HCT116 (cell line): ENCODE measurements around the gene SH2D3C. TPM values are rescaled to one million over a fixed set of nuclear protein-coding genes. Genes with fewer than 3 reads are reported as not detected.
A peak's percentile ranks its signal among the peaks of the same experiment; 100 is the strongest.

Experiments used
- ATAC-seq: fragments of 200-7000 bp; cut with Tn5 transposase; 2 replicates; pipeline ENCODE4 v1.9.1; 2020; ENCODE audit warnings: mild to moderate bottlenecking, moderate library complexity
- BruUV-seq: library from RNA; stranded (reverse); fragments of 400-500 nt; replicated peaks from 2 replicates; lab custom pipeline; 2021; lab: Mats Ljungman, UMichigan
- CTCF ChIA-PET: fragments of 300-600 bp; sonication (Branson Sonifier 250); formaldehyde crosslinking; loops from one replicate; lab custom pipeline; 2021; ENCODE audit warnings: antibody characterized with exemption; lab: Charles Lee
- POLR2A ChIA-PET: fragments of 300-600, 350-600 bp; sonication (Branson Sonifier 250); formaldehyde crosslinking; loops from one replicate; lab custom pipeline; 2021; ENCODE audit warnings: antibody characterized with exemption; lab: Charles Lee
- RAD21 ChIA-PET, 2 experiments: fragments of 300-600 bp; sonication (Branson Sonifier 250); formaldehyde crosslinking; loops; one replicate each; lab custom pipeline; 2023; ENCODE audit warnings: low total read pairs in 2 of 2; ENCODE audit not compliant: uncharacterized antibody in 2 of 2, unreplicated experiment in 2 of 2, low non-redundant PET in 1 of 2; lab: Charles Lee
- DNase-seq: peaks from one replicate; pipeline ENCODE4 v3.0.0-alpha.2; 2010; ENCODE audit warnings: low read depth, low spot score
- H2AFZ ChIP-seq: fragments of 200-600 bp; shearing (Covaris generic), sonication (generic); 2 replicates; pipeline ENCODE4 v1.6.1; 2017; ENCODE audit warnings: low read depth, mixed run types, mixed read lengths, antibody characterized with exemption, low read length; ENCODE audit not compliant: poor library complexity, severe bottlenecking
- H3K27ac ChIP-seq: 2 replicates; pipeline ENCODE4 v1.5.1; 2012; ENCODE audit warnings: low read depth, low read length
- H3K27me3 ChIP-seq: fragments of 200-600 bp; sonication (generic); 2 replicates; pipeline ENCODE4 v1.6.1; 2016; ENCODE audit warnings: mixed run types, low read length, mixed read lengths; ENCODE audit not compliant: insufficient read depth
- H3K36me3 ChIP-seq, 2 experiments: fragments of 200-500 bp in 1 of 2; fragments of 200-600 bp in 1 of 2; sonication (Bioruptor generic) in 1 of 2; sonication (generic) in 1 of 2; 2 replicates each; pipeline versions ENCODE4 v1.5.1 to v1.6.1; 2014 to 2016; ENCODE audit warnings: low read length in 2 of 2, inconsistent platforms in 1 of 2, mixed read lengths in 1 of 2, mixed run types in 1 of 2; ENCODE audit not compliant: insufficient read depth in 2 of 2, control insufficient read depth in 1 of 2
- H3K4me1 ChIP-seq, 2 experiments: fragments of 200-600 bp in 1 of 2; sonication (generic) in 1 of 2; 2 replicates each; pipeline versions ENCODE4 v1.5.1 to v1.6.1; 2012 to 2017; ENCODE audit warnings: low read length in 2 of 2, inconsistent platforms in 1 of 2, mild to moderate bottlenecking in 1 of 2, mixed read lengths in 1 of 2, mixed run types in 1 of 2, moderate library complexity in 1 of 2; ENCODE audit not compliant: insufficient read depth in 2 of 2, control insufficient read depth in 1 of 2
- H3K4me2 ChIP-seq: fragments of 200-600 bp; sonication (generic); 2 replicates; pipeline ENCODE4 v1.6.1; 2017; ENCODE audit warnings: mixed run types, low read length, mixed read lengths
- H3K4me3 ChIP-seq, 2 experiments: fragments of 200-600 bp in 1 of 2; sonication (generic) in 1 of 2; replicated peaks in 1 of 2; 2 replicates each; pipeline ENCODE4 v1.5.1; 2011 to 2016; ENCODE audit warnings: low read length in 2 of 2, control low read depth in 1 of 2, low read depth in 1 of 2, mild to moderate bottlenecking in 1 of 2, mixed read lengths in 1 of 2, mixed run types in 1 of 2
- H3K79me2 ChIP-seq: fragments of 200-600 bp; sonication (generic); 2 replicates; pipeline ENCODE4 v1.6.1; 2017; ENCODE audit warnings: mild to moderate bottlenecking, mixed run types, low read length, moderate library complexity, mixed read lengths; ENCODE audit not compliant: insufficient read depth
- H3K9ac ChIP-seq: fragments of 200-600 bp; sonication (generic); 2 replicates; pipeline ENCODE4 v1.6.1; 2016; ENCODE audit warnings: low read length, mixed read lengths
- H3K9me2 ChIP-seq: fragments of 200-600 bp; sonication (generic), shearing (Covaris generic); 2 replicates; pipeline ENCODE4 v1.6.1; 2017; ENCODE audit warnings: mixed run types, mild to moderate bottlenecking, moderate library complexity; ENCODE audit not compliant: insufficient read depth
- H3K9me3 ChIP-seq, 2 experiments: fragments of 200-500 bp in 1 of 2; fragments of 200-600 bp in 1 of 2; sonication (Bioruptor generic) in 1 of 2; sonication (generic) in 1 of 2; 2 replicates each; pipeline ENCODE4 v1.6.1; 2014 to 2017; ENCODE audit warnings: low read length in 2 of 2, mixed read lengths in 2 of 2, inconsistent platforms in 1 of 2, low read depth in 1 of 2, mild to moderate bottlenecking in 1 of 2, mixed run types in 1 of 2, moderate library complexity in 1 of 2; ENCODE audit not compliant: control insufficient read depth in 1 of 2, insufficient read depth in 1 of 2
- H4K20me1 ChIP-seq: fragments of 200-600 bp; sonication (generic), shearing (Covaris generic); 2 replicates; pipeline ENCODE4 v1.6.1; 2017; ENCODE audit warnings: mixed run types, mild to moderate bottlenecking, moderate library complexity; ENCODE audit not compliant: insufficient read depth
- EGR1 ChIP-seq: IDR thresholded peaks from 2 replicates; pipeline ENCODE4 v1.6.1; 2012; ENCODE audit warnings: low read depth
- SRF ChIP-seq: IDR thresholded peaks from 2 replicates; pipeline ENCODE4 v1.6.1; 2012; ENCODE audit warnings: low read depth
- ZFX ChIP-seq: fragments of 450-650 bp; IDR thresholded peaks from 2 replicates; pipeline ENCODE4 v1.6.1; 2017
- intact Hi-C: fragments of 100-400 bp; cut with micrococcal nuclease; formaldehyde crosslinking; loops from 2 replicates; pipeline ENCODE4 v1.10.0; 2022
- total RNA-seq: library from RNA; stranded (reverse); gene quantifications from one replicate; pipeline ENCODE4 v1.2.1, GENCODE V29; 2021; ENCODE audit not compliant: unreplicated experiment
- TF ChIP-seq, protein P1 (sequence below): IDR thresholded peaks from 2 replicates; pipeline ENCODE4 v1.6.1; 2011; ENCODE audit warnings: mild to moderate bottlenecking, low read length, moderate library complexity; ENCODE audit not compliant: insufficient replicate concordance; ENCODE audit errors: extremely low read depth
- TF ChIP-seq, protein P2 (sequence below), 3 experiments: fragments of 200-600 bp in 1 of 3; sonication (generic) in 1 of 3; IDR thresholded peaks in 2 of 3; conservative IDR thresholded peaks in 1 of 3; 2 replicates each; pipeline ENCODE4 v1.5.1; 2012 to 2017; ENCODE audit warnings: low read depth in 2 of 3, low read length in 2 of 3, antibody characterized with exemption in 1 of 3, borderline replicate concordance in 1 of 3, control low read depth in 1 of 3, mild to moderate bottlenecking in 1 of 3, mixed read lengths in 1 of 3, mixed run types in 1 of 3, moderate library complexity in 1 of 3; ENCODE audit not compliant: insufficient read depth in 1 of 3

Gene SH2D3C
- total RNA-seq, 1 experiment from 2014 or later, result 1.3 TPM

DNA sequence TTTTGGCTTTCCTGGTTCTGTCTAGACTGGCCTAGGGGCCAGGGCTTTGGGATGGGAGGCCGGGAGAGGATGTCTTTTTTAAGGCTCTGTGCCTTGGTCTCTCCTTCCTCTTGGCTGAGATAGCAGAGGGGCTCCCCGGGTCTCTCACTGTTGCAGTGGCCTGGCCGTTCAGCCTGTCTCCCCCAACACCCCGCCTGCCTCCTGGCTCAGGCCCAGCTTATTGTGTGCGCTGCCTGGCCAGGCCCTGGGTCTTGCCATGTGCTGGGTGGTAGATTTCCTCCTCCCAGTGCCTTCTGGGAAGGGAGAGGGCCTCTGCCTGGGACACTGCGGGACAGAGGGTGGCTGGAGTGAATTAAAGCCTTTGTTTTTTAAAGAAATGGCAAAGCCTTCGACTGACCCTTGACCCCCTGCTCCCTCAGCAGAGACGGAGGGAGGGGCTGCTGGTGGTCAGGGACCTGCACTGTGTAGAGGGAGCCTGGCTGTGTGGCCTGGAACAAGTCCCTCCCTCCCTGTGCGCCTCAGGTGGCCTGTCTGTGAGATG lies 35.3 kb upstream of the SH2D3C start:
- no peaks in the 10 kb centered on the region for H3K9me2 ChIP-seq
- no peak overlapping the region for H3K4me3 ChIP-seq
- H3K4me2 ChIP-seq, result no peak overlapping the region
- CTCF ChIA-PET, result no interaction called here
- no peaks in the 10 kb centered on the region for H3K79me2 ChIP-seq
- no peaks in the 10 kb centered on the region for H3K9me3 ChIP-seq
- BruUV-seq, result TSS peak; percentile 8
- TF ChIP-seq, protein P1, sequence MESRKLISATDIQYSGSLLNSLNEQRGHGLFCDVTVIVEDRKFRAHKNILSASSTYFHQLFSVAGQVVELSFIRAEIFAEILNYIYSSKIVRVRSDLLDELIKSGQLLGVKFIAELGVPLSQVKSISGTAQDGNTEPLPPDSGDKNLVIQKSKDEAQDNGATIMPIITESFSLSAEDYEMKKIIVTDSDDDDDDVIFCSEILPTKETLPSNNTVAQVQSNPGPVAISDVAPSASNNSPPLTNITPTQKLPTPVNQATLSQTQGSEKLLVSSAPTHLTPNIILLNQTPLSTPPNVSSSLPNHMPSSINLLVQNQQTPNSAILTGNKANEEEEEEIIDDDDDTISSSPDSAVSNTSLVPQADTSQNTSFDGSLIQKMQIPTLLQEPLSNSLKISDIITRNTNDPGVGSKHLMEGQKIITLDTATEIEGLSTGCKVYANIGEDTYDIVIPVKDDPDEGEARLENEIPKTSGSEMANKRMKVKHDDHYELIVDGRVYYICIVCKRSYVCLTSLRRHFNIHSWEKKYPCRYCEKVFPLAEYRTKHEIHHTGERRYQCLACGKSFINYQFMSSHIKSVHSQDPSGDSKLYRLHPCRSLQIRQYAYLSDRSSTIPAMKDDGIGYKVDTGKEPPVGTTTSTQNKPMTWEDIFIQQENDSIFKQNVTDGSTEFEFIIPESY, result no peak
- no peak overlapping the region for H2AFZ ChIP-seq
- POLR2A ChIA-PET, result no interaction called here
- ATAC-seq (no peak), DNase-seq (no peak)
- no peaks in the 10 kb centered on the region for H4K20me1 ChIP-seq
- intact Hi-C loops, result no loop called here
- no peak overlapping the region for H3K9ac ChIP-seq
- H3K27ac ChIP-seq, result no peak overlapping the region
- H3K4me1 ChIP-seq, result peaks cover 0 to 12% of the 10 kb centered on the region in 2 experiments; a peak in 2 of 4 replicates
- no peaks in the 10 kb centered on the region for H3K27me3 ChIP-seq
- peaks cover 20 to 32% of the 10 kb centered on the region in 2 experiments; a peak in 3 of 4 replicates for H3K36me3 ChIP-seq
- RAD21 ChIA-PET, result no interaction called here

DNA sequence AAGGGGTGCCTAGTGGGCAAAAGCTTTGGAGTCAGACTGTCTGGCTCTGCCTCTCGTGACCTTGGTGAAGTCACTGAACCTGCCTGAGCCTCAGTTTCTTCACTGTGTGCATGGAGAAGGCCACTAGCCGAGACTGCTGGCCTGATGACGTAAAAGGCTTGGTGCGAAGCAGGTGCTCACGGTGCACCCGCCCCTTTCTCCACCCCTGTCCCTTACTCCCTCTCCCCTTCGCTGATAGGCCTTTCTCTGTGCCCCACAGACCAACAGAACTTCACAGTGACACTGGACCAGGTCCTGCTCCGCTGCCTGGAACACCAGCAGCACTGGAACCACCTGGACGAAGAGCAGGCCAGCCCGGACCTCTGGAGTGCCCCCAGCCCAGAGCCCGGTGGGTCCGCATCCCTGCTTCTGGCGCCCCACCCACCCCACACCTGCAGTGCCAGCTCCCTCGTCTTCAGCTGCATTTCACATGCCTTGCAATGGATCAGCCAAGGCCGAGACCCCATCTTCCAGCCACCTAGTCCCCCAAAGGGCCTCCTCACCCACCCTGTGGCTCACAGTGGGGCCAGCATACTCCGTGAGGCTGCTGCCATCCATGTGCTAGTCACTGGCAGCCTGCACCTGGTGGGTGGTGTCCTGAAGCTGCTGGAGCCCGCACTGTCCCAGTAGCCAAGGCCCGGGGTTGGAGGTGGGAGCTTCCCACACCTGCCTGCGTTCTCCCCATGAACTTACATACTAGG lies 34.6 kb upstream of the SH2D3C start:
- ChIA-PET CTCF (no interaction called here), RAD21 (no interaction called here), POLR2A (no interaction called here)
- H3K79me2 ChIP-seq, result no peaks in the 10 kb centered on the region
- H3K27ac ChIP-seq, result no peak overlapping the region; the same call in 1 of the 2 replicates
- DNase-seq (no peak), ATAC-seq (no peak)
- H4K20me1 ChIP-seq, result no peaks in the 10 kb centered on the region
- intact Hi-C loops, result no loop called here
- no peaks in the 10 kb centered on the region for H3K9me3 ChIP-seq
- no peak overlapping the region for H3K9ac ChIP-seq
- no peaks in the 10 kb centered on the region for H3K9me2 ChIP-seq
- peaks cover 20 to 35% of the 10 kb centered on the region in 2 experiments; a peak in 3 of 4 replicates for H3K36me3 ChIP-seq
- H3K27me3 ChIP-seq, result no peaks in the 10 kb centered on the region
- no peak overlapping the region for H2AFZ ChIP-seq
- no TSS peak for BruUV-seq
- TF ChIP-seq, protein P2, sequence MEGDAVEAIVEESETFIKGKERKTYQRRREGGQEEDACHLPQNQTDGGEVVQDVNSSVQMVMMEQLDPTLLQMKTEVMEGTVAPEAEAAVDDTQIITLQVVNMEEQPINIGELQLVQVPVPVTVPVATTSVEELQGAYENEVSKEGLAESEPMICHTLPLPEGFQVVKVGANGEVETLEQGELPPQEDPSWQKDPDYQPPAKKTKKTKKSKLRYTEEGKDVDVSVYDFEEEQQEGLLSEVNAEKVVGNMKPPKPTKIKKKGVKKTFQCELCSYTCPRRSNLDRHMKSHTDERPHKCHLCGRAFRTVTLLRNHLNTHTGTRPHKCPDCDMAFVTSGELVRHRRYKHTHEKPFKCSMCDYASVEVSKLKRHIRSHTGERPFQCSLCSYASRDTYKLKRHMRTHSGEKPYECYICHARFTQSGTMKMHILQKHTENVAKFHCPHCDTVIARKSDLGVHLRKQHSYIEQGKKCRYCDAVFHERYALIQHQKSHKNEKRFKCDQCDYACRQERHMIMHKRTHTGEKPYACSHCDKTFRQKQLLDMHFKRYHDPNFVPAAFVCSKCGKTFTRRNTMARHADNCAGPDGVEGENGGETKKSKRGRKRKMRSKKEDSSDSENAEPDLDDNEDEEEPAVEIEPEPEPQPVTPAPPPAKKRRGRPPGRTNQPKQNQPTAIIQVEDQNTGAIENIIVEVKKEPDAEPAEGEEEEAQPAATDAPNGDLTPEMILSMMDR (IDR thresholded peaks at IDR 0.05 in 2 of 3, conservative IDR thresholded peaks at IDR 0.05 in 1 of 3; ENCODE audit: borderline replicate concordance in 1 of 3, insufficient read depth in 1 of 3, low read depth in 2 of 3, low read length in 2 of 3), result no peak
- TF ChIP-seq EGR1, result no peak
- no peak for TF ChIP-seq ZFX
- TF ChIP-seq SRF, result no peak
- peaks cover 0 to 12% of the 10 kb centered on the region in 2 experiments; a peak in 2 of 4 replicates for H3K4me1 ChIP-seq
- H3K4me2 ChIP-seq, result no peak overlapping the region
- H3K4me3 ChIP-seq, result no peak overlapping the region
